Measurements from ENCODE around the gene MATR3.

DNA sequence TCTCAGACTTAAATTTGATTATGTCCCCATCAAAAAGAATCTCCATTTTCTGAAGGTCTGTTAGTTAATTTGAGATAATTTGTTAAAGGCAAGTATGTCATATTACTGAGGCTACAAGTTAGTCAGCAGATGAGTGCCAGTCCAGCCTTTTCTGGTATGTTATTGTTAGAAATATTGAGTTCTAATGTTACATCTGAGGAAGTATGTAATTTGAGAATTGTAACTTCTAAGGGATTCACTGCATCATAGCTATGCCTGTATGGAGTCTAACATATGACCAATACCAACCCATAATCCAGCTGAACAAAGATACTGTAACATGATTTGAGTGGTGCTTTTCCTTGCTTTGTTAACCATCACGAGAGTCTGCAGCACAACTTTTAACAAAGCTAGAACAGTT lies 75.6 kb downstream of the MATR3 start:
- no peak for TF ChIP-seq EZH2phosphoT487 (conservative IDR thresholded peaks at IDR 0.05; ENCODE audit: low read length)
- TF ChIP-seq, protein P1, sequence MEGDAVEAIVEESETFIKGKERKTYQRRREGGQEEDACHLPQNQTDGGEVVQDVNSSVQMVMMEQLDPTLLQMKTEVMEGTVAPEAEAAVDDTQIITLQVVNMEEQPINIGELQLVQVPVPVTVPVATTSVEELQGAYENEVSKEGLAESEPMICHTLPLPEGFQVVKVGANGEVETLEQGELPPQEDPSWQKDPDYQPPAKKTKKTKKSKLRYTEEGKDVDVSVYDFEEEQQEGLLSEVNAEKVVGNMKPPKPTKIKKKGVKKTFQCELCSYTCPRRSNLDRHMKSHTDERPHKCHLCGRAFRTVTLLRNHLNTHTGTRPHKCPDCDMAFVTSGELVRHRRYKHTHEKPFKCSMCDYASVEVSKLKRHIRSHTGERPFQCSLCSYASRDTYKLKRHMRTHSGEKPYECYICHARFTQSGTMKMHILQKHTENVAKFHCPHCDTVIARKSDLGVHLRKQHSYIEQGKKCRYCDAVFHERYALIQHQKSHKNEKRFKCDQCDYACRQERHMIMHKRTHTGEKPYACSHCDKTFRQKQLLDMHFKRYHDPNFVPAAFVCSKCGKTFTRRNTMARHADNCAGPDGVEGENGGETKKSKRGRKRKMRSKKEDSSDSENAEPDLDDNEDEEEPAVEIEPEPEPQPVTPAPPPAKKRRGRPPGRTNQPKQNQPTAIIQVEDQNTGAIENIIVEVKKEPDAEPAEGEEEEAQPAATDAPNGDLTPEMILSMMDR (IDR thresholded peaks at IDR 0.05; ENCODE audit: insufficient read depth, low read length, poor library complexity, severe bottlenecking), result no peak
